ENCODE data around the gene MACROH2A2.

DNA sequence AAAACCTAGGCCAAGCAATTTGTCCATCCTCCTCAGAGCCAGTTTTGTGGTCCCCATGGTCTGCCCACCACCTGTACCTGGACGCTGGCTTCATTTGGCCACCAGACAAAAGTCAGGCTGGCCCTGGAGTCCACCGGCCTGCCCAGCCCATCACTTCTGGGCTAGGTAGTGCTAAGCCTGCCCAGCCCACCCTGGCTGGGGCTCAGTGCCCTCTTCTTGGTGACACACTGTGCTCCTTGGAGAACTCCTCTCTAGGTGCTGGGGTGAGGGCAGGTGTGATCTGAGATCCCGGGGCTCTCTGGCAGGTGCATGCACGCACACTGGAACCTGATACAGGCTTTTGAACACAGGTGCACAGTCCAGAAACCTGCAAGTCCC, 78.9 kb downstream of the MACROH2A2 start:
- TF ChIP-seq, protein P1, sequence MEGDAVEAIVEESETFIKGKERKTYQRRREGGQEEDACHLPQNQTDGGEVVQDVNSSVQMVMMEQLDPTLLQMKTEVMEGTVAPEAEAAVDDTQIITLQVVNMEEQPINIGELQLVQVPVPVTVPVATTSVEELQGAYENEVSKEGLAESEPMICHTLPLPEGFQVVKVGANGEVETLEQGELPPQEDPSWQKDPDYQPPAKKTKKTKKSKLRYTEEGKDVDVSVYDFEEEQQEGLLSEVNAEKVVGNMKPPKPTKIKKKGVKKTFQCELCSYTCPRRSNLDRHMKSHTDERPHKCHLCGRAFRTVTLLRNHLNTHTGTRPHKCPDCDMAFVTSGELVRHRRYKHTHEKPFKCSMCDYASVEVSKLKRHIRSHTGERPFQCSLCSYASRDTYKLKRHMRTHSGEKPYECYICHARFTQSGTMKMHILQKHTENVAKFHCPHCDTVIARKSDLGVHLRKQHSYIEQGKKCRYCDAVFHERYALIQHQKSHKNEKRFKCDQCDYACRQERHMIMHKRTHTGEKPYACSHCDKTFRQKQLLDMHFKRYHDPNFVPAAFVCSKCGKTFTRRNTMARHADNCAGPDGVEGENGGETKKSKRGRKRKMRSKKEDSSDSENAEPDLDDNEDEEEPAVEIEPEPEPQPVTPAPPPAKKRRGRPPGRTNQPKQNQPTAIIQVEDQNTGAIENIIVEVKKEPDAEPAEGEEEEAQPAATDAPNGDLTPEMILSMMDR (IDR thresholded peaks at IDR 0.05): no peak
- TF ChIP-seq POLR2AphosphoS5 (IDR thresholded peaks at IDR 0.05; ENCODE audit: low read depth, low read length) (no peak), SIN3A (IDR thresholded peaks at IDR 0.05; ENCODE audit: borderline replicate concordance, insufficient read depth, low read depth, low read length) (no peak), TCF7L2 (IDR thresholded peaks at IDR 0.05; ENCODE audit: low read depth, low read length) (no peak)
- TF ChIP-seq, protein P2, sequence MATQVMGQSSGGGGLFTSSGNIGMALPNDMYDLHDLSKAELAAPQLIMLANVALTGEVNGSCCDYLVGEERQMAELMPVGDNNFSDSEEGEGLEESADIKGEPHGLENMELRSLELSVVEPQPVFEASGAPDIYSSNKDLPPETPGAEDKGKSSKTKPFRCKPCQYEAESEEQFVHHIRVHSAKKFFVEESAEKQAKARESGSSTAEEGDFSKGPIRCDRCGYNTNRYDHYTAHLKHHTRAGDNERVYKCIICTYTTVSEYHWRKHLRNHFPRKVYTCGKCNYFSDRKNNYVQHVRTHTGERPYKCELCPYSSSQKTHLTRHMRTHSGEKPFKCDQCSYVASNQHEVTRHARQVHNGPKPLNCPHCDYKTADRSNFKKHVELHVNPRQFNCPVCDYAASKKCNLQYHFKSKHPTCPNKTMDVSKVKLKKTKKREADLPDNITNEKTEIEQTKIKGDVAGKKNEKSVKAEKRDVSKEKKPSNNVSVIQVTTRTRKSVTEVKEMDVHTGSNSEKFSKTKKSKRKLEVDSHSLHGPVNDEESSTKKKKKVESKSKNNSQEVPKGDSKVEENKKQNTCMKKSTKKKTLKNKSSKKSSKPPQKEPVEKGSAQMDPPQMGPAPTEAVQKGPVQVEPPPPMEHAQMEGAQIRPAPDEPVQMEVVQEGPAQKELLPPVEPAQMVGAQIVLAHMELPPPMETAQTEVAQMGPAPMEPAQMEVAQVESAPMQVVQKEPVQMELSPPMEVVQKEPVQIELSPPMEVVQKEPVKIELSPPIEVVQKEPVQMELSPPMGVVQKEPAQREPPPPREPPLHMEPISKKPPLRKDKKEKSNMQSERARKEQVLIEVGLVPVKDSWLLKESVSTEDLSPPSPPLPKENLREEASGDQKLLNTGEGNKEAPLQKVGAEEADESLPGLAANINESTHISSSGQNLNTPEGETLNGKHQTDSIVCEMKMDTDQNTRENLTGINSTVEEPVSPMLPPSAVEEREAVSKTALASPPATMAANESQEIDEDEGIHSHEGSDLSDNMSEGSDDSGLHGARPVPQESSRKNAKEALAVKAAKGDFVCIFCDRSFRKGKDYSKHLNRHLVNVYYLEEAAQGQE (IDR thresholded peaks at IDR 0.05; ENCODE audit: insufficient read depth in 1 of 2, low read depth in 2 of 2, low read length in 1 of 2): no peak
